Measurements from ENCODE around the gene CDC42BPG.
A peak's percentile ranks its signal among the peaks of the same experiment; 100 is the strongest.
"Not testable (repeated sequence)": the region's sequence is repeated elsewhere in the genome, so short reads cannot be mapped to it uniquely, and the experiment has no call there.

CDC42BPG gene

GRCh38 chr11:64832467-64833197 is 11.8 kb downstream of the CDC42BPG start:
- DNase-seq: no peak

- DNase-seq: peak; percentile 59
Measured at GRCh38 chr11:64831411-64831891, 13.0 kb downstream of the CDC42BPG start.

- DNase-seq: no peak
Measured at GRCh38 chr11:64829536-64830251, 14.8 kb downstream of the CDC42BPG start.

GRCh38 chr11:64827451-64827839 is 17.0 kb downstream of the CDC42BPG start:
- DNase-seq: no peak

- DNase-seq: no peak
Measured at GRCh38 chr11:64826578-64827450, 17.6 kb downstream of the CDC42BPG start.

GRCh38 chr11:64826062-64826461 is 18.4 kb downstream of the CDC42BPG start:
- DNase-seq: no peak

- DNase-seq: no peak
Measured at GRCh38 chr11:64823568-64824119, 20.8 kb downstream of the CDC42BPG start.

GRCh38 chr11:64817476-64817875 is 27.0 kb downstream of the CDC42BPG start:
- no peak for DNase-seq

- DNase-seq: not testable (repeated sequence)
Measured at GRCh38 chr11:64815433-64815832, 29.0 kb downstream of the CDC42BPG start.

GRCh38 chr11:64814712-64815187 is 29.7 kb downstream of the CDC42BPG start:
- DNase-seq: no peak

- DNase-seq: no peak
Measured at GRCh38 chr11:64813826-64814225, 30.6 kb downstream of the CDC42BPG start.

- DNase-seq: no peak
Measured at GRCh38 chr11:64810891-64811272, 33.6 kb downstream of the CDC42BPG start.

- DNase-seq: peak; percentile 99
Measured at GRCh38 chr11:64810271-64810890, 34.1 kb downstream of the CDC42BPG start, which contains the start of gene MEN1. MEN1 (minus strand) TSS chr11:64810551; CDS start chr11:64810109, 442 bp downstream.

- no peak for DNase-seq
Measured at GRCh38 chr11:64809781-64810241, 34.6 kb downstream of the CDC42BPG start.

- no peak for DNase-seq
Measured at GRCh38 chr11:64805481-64805880, 39.0 kb downstream of the CDC42BPG start.

GRCh38 chr11:64804346-64805210 is 39.9 kb downstream of the CDC42BPG start:
- no peak for DNase-seq

- no peak for DNase-seq
Measured at GRCh38 chr11:64803846-64804345, 40.6 kb downstream of the CDC42BPG start.

- DNase-seq: peak; percentile 83
Measured at GRCh38 chr11:64803158-64803845, 41.2 kb downstream of the CDC42BPG start, which contains the start of gene MAP4K2. MAP4K2 (minus strand) TSS chr11:64803214; CDS start chr11:64803149, 65 bp downstream.

- DNase-seq: no peak
Measured at GRCh38 chr11:64802370-64803157, 41.9 kb downstream of the CDC42BPG start.

All from NCI-H1092 treated with DMSO at 0.1 percent for 48 hours (cell line).